ENCODE measurements around the gene FOXO6. TPM values are rescaled to one million over a fixed set of nuclear protein-coding genes. Genes with fewer than 3 reads are reported as not detected.

Gene FOXO6
- total RNA-seq, 2 donors from 2014 or later, result 1.4 to 1.9 TPM

DNA sequence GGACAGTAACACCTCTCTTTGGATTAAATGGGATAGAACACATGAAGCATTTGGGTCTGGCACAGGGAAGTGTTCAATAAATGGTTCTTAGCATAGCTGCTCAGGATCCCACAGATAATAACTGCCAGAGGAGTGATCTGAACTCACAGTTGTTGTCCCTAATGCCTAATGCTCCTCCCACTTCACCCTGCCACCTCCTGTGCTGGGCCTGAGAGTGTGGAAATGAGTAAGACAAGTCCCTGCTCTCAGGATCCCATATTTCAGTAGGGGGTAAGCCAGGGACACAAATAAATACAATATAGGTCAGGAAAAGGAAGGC, 19.9 kb upstream of the FOXO6 start:
- DNase-seq (ENCODE audit: low spot score), result no peak
- Histone ChIP-seq H3K27me3 (no peaks in the 10 kb centered on the region), H3K36me3 (no peaks in the 10 kb centered on the region), H3K4me1 (peaks cover 0 to 6% of the 10 kb centered on the region in 2 donors), H3K9me3 (peaks cover 0 to 14% of the 10 kb centered on the region in 2 donors), H3K27ac (no peak overlapping the region), H3K4me3 (no peak overlapping the region)
- TF ChIP-seq, protein P1, sequence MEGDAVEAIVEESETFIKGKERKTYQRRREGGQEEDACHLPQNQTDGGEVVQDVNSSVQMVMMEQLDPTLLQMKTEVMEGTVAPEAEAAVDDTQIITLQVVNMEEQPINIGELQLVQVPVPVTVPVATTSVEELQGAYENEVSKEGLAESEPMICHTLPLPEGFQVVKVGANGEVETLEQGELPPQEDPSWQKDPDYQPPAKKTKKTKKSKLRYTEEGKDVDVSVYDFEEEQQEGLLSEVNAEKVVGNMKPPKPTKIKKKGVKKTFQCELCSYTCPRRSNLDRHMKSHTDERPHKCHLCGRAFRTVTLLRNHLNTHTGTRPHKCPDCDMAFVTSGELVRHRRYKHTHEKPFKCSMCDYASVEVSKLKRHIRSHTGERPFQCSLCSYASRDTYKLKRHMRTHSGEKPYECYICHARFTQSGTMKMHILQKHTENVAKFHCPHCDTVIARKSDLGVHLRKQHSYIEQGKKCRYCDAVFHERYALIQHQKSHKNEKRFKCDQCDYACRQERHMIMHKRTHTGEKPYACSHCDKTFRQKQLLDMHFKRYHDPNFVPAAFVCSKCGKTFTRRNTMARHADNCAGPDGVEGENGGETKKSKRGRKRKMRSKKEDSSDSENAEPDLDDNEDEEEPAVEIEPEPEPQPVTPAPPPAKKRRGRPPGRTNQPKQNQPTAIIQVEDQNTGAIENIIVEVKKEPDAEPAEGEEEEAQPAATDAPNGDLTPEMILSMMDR (IDR thresholded peaks at IDR 0.05), result no peak

DNA sequence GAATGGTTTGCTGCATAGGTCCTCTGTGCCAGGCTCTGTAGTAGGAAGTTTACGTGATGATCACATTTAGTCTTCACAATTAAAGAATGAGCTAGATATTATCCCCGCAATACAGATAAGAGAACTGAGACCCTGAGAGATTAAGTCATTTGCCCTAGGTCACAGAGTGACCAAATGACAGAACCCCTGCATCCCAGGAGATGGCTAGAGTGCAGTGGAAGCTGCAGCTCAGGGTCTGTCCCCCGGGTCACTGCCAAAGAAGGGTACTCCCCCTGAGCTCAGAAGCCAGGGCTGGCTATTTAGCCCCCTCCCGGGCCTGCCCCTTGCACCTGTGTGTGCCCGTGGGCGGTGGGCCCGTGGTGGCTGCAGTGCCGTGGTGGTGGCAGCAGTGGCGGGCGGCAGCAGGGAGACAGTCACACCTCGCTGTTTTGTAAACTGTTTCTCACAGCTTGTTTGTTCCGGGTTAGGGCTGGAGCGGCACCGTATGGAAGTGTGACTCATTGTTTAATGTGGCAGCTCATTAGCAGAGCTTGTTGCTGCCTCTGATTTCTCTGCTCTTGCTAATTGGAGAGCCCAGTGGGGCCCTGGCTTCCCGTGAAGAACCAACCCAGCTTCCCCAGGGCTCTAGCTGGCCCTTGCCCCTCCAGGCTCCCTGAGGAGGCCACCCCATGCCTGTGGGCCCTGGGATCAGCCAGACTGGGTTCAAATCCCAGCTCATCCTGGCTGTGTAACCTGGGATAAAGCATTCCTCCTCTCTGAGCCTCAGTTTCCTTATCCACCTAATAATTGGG, 19.3 kb upstream of the FOXO6 start:
- DNase-seq (ENCODE audit: low spot score), result no peak
- Histone ChIP-seq H3K9me3 (peaks cover 0 to 14% of the 10 kb centered on the region in 2 donors), H3K36me3 (no peaks in the 10 kb centered on the region), H3K4me1 (peaks cover 0 to 6% of the 10 kb centered on the region in 2 donors), H3K27ac (peak overlapping the region; percentile 2 to 19), H3K27me3 (no peaks in the 10 kb centered on the region), H3K4me3 (no peak overlapping the region)
- TF ChIP-seq, protein P1 (IDR thresholded peaks at IDR 0.05), result no peak

DNA sequence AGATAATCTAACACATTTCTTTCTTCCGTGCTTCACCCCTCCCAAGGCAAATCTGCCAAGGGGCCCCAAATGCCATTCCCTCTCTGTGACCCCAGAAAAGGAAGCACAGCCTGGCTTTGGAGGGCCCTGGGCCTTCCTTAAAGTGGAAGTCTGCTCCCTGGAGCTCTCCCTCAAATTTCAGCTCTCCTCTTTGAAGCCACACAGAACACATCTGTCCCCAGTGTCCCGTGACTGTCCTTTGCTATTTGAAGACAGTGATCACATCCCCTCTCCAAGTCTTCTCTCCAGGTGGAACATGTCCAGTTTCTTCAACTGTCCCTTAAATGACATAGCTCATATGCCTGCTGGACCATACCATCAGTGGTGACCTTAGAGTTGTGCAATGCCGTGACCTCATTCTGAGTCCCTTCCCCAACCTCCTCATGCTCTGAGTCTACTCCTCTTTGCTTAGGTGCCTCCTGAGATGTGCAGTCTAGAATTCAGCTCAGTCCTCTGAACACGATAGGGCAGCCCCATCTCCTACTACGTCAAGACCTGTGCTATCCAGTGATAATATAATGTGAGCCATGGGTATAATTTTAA, 18.4 kb upstream of the FOXO6 start:
- no peak for DNase-seq (ENCODE audit: low spot score)
- no peaks in the 10 kb centered on the region for H3K36me3 ChIP-seq
- peaks cover 0 to 6% of the 10 kb centered on the region in 2 donors for H3K4me1 ChIP-seq
- TF ChIP-seq, protein P1 (IDR thresholded peaks at IDR 0.05), result no peak
- no peak overlapping the region for H3K4me3 ChIP-seq
- H3K27me3 ChIP-seq, result no peaks in the 10 kb centered on the region
- peak overlapping the region; percentile 2 to 19 for H3K27ac ChIP-seq
- H3K9me3 ChIP-seq, result peaks cover 0 to 14% of the 10 kb centered on the region in 2 donors

DNA sequence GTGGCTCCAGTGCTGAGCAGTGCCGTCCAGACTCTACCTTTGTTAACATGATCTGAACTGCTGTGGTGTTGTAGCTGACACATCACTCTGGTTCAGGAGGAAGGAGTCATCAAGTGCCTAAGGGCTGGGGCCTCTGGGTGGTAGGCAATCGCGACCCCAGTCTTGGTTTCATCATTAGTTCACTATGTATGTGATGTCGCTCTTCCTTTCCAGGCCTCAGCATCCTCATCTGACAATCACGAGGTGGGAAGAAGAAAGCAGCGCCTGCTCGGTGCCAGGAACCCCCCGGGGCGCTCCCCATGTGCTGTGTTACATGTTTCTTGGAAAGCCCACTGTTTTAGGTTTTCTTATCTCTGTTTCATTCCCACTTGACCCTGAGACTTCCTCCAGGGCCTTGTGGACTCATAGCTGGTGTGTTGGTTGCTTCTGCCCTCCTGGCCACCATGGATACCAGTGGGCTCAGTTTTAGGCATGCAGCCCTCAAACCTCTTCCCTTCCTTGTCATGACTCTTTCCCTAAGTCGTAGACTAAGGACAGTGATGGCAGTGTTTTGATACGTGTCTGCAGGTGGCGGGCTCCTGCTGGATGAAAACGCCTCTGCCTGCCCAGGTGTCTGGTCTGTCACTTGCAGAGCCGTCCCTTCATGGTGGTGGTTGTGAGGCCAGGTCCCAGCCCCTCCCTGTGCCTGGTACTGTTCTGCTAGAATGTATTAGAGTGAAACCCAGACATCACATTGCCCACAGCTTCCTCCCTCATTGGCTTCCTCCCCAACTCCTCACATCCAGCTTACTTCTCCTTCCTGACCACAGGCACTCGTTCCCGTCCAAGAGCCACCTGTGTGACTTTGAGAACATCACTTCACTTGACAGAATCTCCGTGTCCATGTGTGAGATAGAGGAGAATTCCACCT, 17.2 kb upstream of the FOXO6 start:
- Histone ChIP-seq H3K4me1 (peaks cover 0 to 6% of the 10 kb centered on the region in 2 donors), H3K27ac (no peak overlapping the region)

DNA sequence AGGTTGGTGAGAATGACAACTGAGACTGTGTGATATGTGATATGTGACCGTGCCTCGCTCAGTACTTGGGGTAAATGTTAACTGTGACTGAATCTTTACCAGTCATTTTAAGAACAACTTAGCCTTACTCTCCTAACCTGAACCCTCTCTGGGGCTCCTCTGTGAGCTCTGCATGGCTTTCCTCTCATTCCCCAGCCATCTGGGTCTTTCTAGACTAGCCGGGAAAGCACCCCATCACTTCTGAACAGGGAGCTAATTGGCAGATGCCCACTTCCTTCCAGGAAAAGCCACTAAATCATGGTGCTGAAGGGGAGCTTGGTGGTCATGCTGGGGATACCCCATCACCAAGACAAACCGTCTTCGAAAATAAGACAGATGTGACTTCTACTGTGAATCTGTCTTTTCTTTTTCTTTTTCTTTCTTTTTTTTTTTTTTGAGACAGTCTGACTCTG, 16.5 kb upstream of the FOXO6 start:
- Histone ChIP-seq H3K27me3 (no peaks in the 10 kb centered on the region), H3K36me3 (no peaks in the 10 kb centered on the region), H3K27ac (no peak overlapping the region), H3K4me3 (no peak overlapping the region), H3K4me1 (peaks cover 0 to 6% of the 10 kb centered on the region in 2 donors), H3K9me3 (peaks cover 0 to 2% of the 10 kb centered on the region in 2 donors)
- TF ChIP-seq, protein P1 (IDR thresholded peaks at IDR 0.05), result no peak
- no peak for DNase-seq (ENCODE audit: low spot score)

More for the DNA sequence above, 17.2 kb upstream of the FOXO6 start:
- no peak for DNase-seq (ENCODE audit: low spot score)
- H3K4me3 ChIP-seq, result no peak overlapping the region
- no peaks in the 10 kb centered on the region for H3K27me3 ChIP-seq
- no peaks in the 10 kb centered on the region for H3K36me3 ChIP-seq
- TF ChIP-seq, protein P1 (IDR thresholded peaks at IDR 0.05), result no peak
- H3K9me3 ChIP-seq, result peaks cover 0 to 8% of the 10 kb centered on the region in 2 donors

Data from right atrium auricular region (tissue), 2 donors.